HTR-8/SVneo (cell line): ENCODE data around the gene RASSF4.
A peak's percentile ranks its signal among the peaks of the same experiment; 100 is the strongest.
"Not testable (repeated sequence)": the region's sequence is repeated elsewhere in the genome, so short reads cannot be mapped to it uniquely, and the experiment has no call there.

ENCODE experiments used
- DNase-seq: peaks from one replicate; pipeline ENCODE4 v3.0.0; 2011; ENCODE audit warnings: low spot score, mixed read lengths; ENCODE audit not compliant: insufficient read length
- FAIRE-seq: peaks from 2 replicates; lab custom pipeline; 2011; peaks lifted over from hg19 to GRCh38; lab: Jason Lieb, UNC

RASSF4 gene

GRCh38 chr10:44998146-44998631 lies 38.6 kb downstream of the RASSF4 start:
- DNase-seq, result no peak

GRCh38 chr10:45000138-45000751 lies 40.6 kb downstream of the RASSF4 start:
- DNase-seq (no peak), FAIRE-seq (no peak)

More at GRCh38 chr10:44998146-44998631, 38.6 kb downstream of the RASSF4 start:
- no peak for FAIRE-seq

DNA sequence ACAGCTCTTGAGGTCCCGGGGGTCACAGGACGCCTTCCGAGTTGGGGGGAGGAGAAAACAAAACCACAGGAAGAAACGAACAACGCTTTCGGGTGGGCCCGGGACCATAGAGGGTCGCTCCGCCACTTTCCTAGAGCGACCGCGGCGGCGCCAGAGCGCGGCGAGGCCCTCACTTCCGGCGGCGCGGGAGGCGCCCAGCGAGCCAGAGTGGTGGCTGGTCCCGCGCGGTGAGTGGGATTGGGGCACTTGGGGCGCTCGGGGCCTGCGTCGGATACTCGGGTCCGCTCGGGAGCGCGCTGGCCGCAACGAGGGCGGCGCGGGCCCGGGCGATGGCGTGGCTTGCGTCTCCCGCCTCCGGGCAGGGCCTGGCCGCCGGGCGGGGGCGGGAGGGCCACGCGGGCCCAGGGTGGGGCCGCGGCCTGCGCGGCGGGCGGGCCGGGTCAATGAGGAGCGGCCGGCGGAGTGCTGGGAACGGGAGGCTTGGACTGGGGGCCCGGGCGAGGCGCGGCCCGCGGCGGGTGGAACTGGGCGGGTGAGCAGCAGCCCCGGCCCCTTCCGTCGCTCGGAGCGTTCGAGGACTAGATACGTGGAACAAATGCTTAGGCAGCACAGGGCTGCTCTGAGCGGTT lies 41.3 kb downstream of the RASSF4 start, which contains the start of gene ZNF22:
ZNF22 (plus strand) TSS at position 172 of the 629 bp plus-strand sequence. CDS start 2,446 bp downstream, outside the sequence.
- FAIRE-seq, result no peak

GRCh38 chr10:45001381-45002148 lies 42.0 kb downstream of the RASSF4 start:
- FAIRE-seq (no peak), DNase-seq (no peak)

More for the DNA sequence above, 41.3 kb downstream of the RASSF4 start, which contains the start of gene ZNF22:
- DNase-seq, result peak; percentile 61

DNA sequence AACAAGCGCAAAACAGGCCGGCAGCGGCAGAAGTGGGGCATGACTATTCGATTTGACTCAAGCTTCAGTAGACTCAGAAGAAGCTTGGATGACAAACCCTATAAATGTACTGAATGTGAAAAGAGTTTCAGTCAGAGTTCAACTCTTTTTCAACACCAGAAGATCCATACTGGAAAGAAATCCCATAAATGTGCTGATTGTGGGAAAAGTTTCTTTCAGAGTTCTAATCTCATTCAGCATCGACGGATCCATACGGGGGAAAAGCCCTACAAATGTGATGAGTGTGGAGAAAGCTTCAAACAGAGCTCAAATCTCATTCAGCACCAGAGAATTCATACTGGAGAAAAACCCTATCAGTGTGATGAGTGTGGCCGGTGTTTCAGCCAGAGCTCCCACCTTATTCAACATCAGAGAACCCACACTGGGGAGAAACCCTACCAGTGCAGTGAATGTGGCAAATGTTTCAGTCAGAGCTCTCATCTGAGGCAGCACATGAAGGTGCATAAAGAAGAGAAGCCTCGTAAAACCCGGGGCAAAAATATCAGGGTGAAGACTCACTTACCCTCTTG lies 43.9 kb downstream of the RASSF4 start:
- DNase-seq (no peak), FAIRE-seq (no peak)

GRCh38 chr10:45004661-45005060 lies 45.1 kb downstream of the RASSF4 start:
- DNase-seq (no peak), FAIRE-seq (no peak)

- FAIRE-seq (no peak), DNase-seq (no peak)
These were observed 45.7 kb downstream of the RASSF4 start for GRCh38 chr10:45005284-45005683.

GRCh38 chr10:45006276-45007030 lies 46.9 kb downstream of the RASSF4 start:
- no peak for FAIRE-seq
- no peak for DNase-seq

DNA sequence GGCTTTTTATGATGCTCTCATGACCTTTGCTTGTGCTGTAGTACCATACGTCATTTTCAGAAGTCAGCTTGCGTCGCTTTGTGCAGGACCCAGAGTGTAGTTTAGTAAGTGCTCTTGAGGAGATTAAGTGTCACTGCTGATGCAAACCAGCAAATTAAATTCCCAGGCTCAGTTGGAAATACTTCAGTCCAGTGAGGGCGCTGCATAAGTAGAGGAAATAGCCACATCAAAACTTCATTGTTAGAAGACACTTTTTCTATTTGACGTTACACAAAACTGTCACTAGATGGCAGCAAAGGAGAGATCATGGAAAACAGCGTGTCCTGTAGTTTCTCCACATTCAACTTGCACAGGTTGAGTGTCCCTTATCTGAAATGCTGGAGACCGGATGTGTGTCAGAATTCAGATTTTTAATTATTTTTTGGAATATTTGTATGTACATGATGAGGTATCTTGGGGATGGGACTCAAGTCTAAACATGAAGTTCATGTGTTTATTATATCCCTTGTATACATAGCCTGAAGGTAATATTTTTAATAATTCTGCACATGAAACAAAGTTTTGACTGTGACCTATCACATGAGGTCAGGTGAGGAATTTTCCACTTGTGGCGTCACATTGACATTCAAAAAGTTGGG lies 49.0 kb downstream of the RASSF4 start:
- peak; percentile 61 for DNase-seq
- FAIRE-seq, result peak; percentile 23

GRCh38 chr10:45014557-45014956 lies 55.0 kb downstream of the RASSF4 start:
- not testable (repeated sequence) for DNase-seq, FAIRE-seq

GRCh38 chr10:45015590-45015989 lies 56.0 kb downstream of the RASSF4 start:
- no peak for FAIRE-seq

GRCh38 chr10:45023426-45023825 lies 63.8 kb downstream of the RASSF4 start:
- no peak for FAIRE-seq
- DNase-seq, result no peak

More at GRCh38 chr10:45015590-45015989, 56.0 kb downstream of the RASSF4 start:
- DNase-seq, result no peak

DNA sequence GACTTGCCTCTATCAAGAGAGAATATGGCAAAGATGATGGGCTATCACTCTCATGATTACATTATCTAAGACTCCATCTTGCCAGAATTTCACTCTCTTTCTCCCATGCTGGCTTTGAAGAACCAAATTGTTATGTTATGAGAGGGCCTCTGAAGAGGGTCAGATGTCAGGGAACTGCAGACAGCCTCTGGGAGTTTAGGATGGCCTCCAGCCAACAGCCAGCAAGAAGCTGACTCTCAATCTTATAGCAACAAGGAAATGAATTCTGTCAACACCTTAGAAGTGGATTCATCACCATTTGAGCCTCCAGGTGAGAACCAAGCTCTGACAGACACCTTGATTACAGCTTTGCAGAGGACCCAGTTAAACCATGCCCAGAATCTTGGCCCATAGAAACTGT lies 74.7 kb downstream of the RASSF4 start:
- DNase-seq (no peak), FAIRE-seq (no peak)

DNA sequence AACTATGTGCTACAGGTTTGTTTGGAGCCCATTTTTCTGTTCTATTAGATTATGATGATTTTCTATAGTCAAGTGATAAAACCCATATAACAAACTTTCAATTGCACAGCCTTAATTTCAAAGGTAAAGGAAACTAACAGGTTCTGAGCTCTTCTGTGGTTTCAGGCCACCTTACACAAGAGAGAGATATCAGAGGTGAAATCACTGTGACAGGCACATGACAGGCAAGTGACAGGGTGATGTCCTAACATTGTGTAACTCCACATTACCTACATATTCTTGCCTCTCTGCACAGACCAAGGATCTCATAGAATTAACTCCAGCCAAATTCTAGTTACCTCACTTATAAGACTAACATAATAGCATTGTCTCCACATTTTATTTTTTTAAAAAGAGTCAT lies 76.1 kb downstream of the RASSF4 start:
- DNase-seq, result no peak
- no peak for FAIRE-seq

- DNase-seq (no peak), FAIRE-seq (no peak)
These were observed 81.4 kb downstream of the RASSF4 start for GRCh38 chr10:45040921-45041542.

DNA sequence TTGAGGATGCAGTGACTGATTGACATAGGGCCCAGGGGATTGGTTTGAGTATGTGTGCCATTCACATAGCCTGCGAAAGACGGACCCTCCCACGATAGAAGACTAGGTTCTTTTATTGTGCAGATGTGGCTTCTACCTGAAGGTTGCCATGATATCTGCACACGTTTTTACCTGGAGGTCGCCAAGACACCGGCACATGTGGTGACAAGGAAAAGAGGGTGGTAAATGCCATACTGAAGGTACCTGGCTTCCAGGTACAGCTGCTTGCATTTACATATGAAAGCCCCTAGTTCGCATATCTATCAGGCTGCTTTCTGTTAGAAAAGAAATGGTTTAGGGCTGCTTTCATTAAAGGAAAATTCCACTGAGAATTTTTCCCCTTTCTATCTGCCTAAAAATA lies 84.7 kb downstream of the RASSF4 start:
- DNase-seq (no peak), FAIRE-seq (no peak)
